NCI-H748 (cell line): ENCODE data around the gene FNDC3B.

Experiments
- DNase-seq: peaks from one replicate; lab custom pipeline; 2025; ENCODE audit not compliant: unreplicated experiment; lab: John Stamatoyannopoulos, UW

Gene FNDC3B

GRCh38 chr3:172163320-172163719 is 123.9 kb downstream of the FNDC3B start:
- no peak for DNase-seq

- DNase-seq: no peak
Measured at GRCh38 chr3:172164620-172165362, 125.4 kb downstream of the FNDC3B start.

GRCh38 chr3:172166261-172166660 is 126.9 kb downstream of the FNDC3B start:
- no peak for DNase-seq

- DNase-seq: no peak
Measured at GRCh38 chr3:172166890-172167289, 127.5 kb downstream of the FNDC3B start.

- no peak for DNase-seq
Measured at GRCh38 chr3:172167892-172168648, 128.7 kb downstream of the FNDC3B start.

- DNase-seq: no peak
Measured at GRCh38 chr3:172170073-172170709, 130.8 kb downstream of the FNDC3B start.

GRCh38 chr3:172170841-172171240 is 131.5 kb downstream of the FNDC3B start:
- DNase-seq: no peak

GRCh38 chr3:172171396-172172075 is 132.2 kb downstream of the FNDC3B start:
- DNase-seq: no peak

GRCh38 chr3:172173316-172174254 is 134.2 kb downstream of the FNDC3B start:
- DNase-seq: no peak

GRCh38 chr3:172174513-172175253 is 135.3 kb downstream of the FNDC3B start:
- DNase-seq: no peak

- no peak for DNase-seq
Measured at GRCh38 chr3:172175254-172175599, 135.8 kb downstream of the FNDC3B start.

- DNase-seq: no peak
Measured at GRCh38 chr3:172176061-172176770, 136.8 kb downstream of the FNDC3B start.

GRCh38 chr3:172177046-172177445 is 137.7 kb downstream of the FNDC3B start:
- DNase-seq: no peak

GRCh38 chr3:172177803-172178316 is 138.5 kb downstream of the FNDC3B start:
- DNase-seq: no peak

- DNase-seq: no peak
Measured at GRCh38 chr3:172179680-172180399, 140.5 kb downstream of the FNDC3B start.

GRCh38 chr3:172180473-172180872 is 141.1 kb downstream of the FNDC3B start:
- DNase-seq: no peak

- DNase-seq: no peak
Measured at GRCh38 chr3:172181932-172182586, 142.7 kb downstream of the FNDC3B start.

- no peak for DNase-seq
Measured at GRCh38 chr3:172182797-172183196, 143.4 kb downstream of the FNDC3B start.
